ENCODE data around the gene MSI2.

Gene MSI2

GRCh38 chr17:57533684-57534305 lies 277.5 kb downstream of the MSI2 start:
- no peak for DNase-seq

- DNase-seq = no peak
Observed at GRCh38 chr17:57534863-57535248, 278.5 kb downstream of the MSI2 start.

- DNase-seq = no peak
Observed at GRCh38 chr17:57535249-57535966, 279.1 kb downstream of the MSI2 start.

GRCh38 chr17:57536289-57536688 lies 280.0 kb downstream of the MSI2 start:
- DNase-seq = no peak

GRCh38 chr17:57536789-57537523 lies 280.6 kb downstream of the MSI2 start:
- DNase-seq = no peak

GRCh38 chr17:57537524-57538410 lies 281.4 kb downstream of the MSI2 start:
- no peak for DNase-seq

GRCh38 chr17:57538736-57539456 lies 282.6 kb downstream of the MSI2 start:
- no peak for DNase-seq

GRCh38 chr17:57539529-57540301 lies 283.4 kb downstream of the MSI2 start:
- DNase-seq = no peak

GRCh38 chr17:57540596-57540995 lies 284.3 kb downstream of the MSI2 start:
- DNase-seq = no peak

- DNase-seq = no peak
Observed at GRCh38 chr17:57541049-57541448, 284.7 kb downstream of the MSI2 start.

GRCh38 chr17:57541472-57542394 lies 285.4 kb downstream of the MSI2 start:
- DNase-seq = peak; percentile 69

- DNase-seq = no peak
Observed at GRCh38 chr17:57542510-57542909, 286.2 kb downstream of the MSI2 start.

GRCh38 chr17:57543230-57543629 lies 286.9 kb downstream of the MSI2 start:
- DNase-seq = no peak

- no peak for DNase-seq
Observed at GRCh38 chr17:57544401-57544800, 288.1 kb downstream of the MSI2 start.

GRCh38 chr17:57544834-57545463 lies 288.6 kb downstream of the MSI2 start:
- no peak for DNase-seq

- no peak for DNase-seq
Observed at GRCh38 chr17:57545731-57546342, 289.5 kb downstream of the MSI2 start.

GRCh38 chr17:57548421-57549410 lies 292.4 kb downstream of the MSI2 start:
- DNase-seq = no peak

GRCh38 chr17:57549468-57549867 lies 293.1 kb downstream of the MSI2 start:
- DNase-seq = no peak

All from inflammatory macrophage treated with lipopolysaccharide for 4 hours (primary cell).